Ascending aorta (tissue), 2 donors: ENCODE measurements around the gene YJEFN3. TPM values are rescaled to one million over a fixed set of nuclear protein-coding genes. Genes with fewer than 3 reads are reported as not detected.

Experiments used
- DNase-seq, 2 donors: peaks; one replicate each; pipeline ENCODE4 v3.0.0-alpha.2; 2019; ENCODE audit warnings: low spot score in 2 of 2
- H3K27ac ChIP-seq, 2 donors: fragments of 200-600 bp; sonication (generic); one replicate each; pipeline ENCODE4 v1.5.1; 2016 to 2017; ENCODE audit warnings: mild to moderate bottlenecking in 1 of 2
- H3K27me3 ChIP-seq: fragments of 200-600 bp; sonication (generic); one replicate; pipeline ENCODE4 v1.5.1; 2017
- H3K36me3 ChIP-seq, 2 donors: fragments of 200-600 bp; sonication (generic); one replicate each; pipeline ENCODE4 v1.5.1; 2016
- H3K4me1 ChIP-seq, 2 donors: fragments of 200-600 bp; sonication (generic); one replicate each; pipeline ENCODE4 v1.5.1; 2016 to 2017; ENCODE audit warnings: mild to moderate bottlenecking in 1 of 2
- H3K4me3 ChIP-seq, 2 donors: fragments of 200-600 bp; sonication (generic); one replicate each; pipeline ENCODE4 v1.5.1; 2016 to 2017; ENCODE audit warnings: mild to moderate bottlenecking in 1 of 2
- H3K9me3 ChIP-seq, 2 donors: fragments of 200-600 bp; sonication (generic); one replicate each; pipeline ENCODE4 v1.5.1; 2016
- intact Hi-C: fragments of 100-400 bp; cut with DNase I; formaldehyde crosslinking; loops from one replicate; pipeline ENCODE4 v1.15.1; 2023
- total RNA-seq: library from RNA; depleted of rRNA; stranded (reverse); fragments of >200 nt; gene quantifications from one replicate; pipeline ENCODE4 v1.1.0, GENCODE V29; 2016
- TF ChIP-seq, protein P1 (sequence below), 3 experiments: fragments of 200-600 bp in 2 of 3; fragments of 450-650 bp in 1 of 3; sonication (generic) in 2 of 3; IDR thresholded peaks; one replicate each; pipeline ENCODE4 v1.5.1; 2016 to 2019; ENCODE audit warnings: antibody characterized with exemption in 3 of 3, mild to moderate bottlenecking in 1 of 3, moderate library complexity in 1 of 3

YJEFN3 gene
- total RNA-seq, 1 donor from 2014 or later, result 3.5 TPM

- Histone ChIP-seq H3K4me3 (peak within 1 kb of the TSS; percentile 83 to 87), H3K4me1 (peaks cover 6 to 14% of the 10 kb centered on the region in 2 donors), H3K27me3 (no peaks in the 10 kb centered on the region), H3K9me3 (no peaks in the 10 kb centered on the region), H3K36me3 (peaks cover 0 to under 1% of the 10 kb centered on the region in 2 donors), H3K27ac (peak within 1 kb of the TSS; percentile 75 to 80)
- intact Hi-C loops, result loop anchor here (10.0 kb wide), 1 partner anchor 320 kb away; the partner anchor contains the start of genes BORCS8 and RFXANK
- TF ChIP-seq, protein P1, sequence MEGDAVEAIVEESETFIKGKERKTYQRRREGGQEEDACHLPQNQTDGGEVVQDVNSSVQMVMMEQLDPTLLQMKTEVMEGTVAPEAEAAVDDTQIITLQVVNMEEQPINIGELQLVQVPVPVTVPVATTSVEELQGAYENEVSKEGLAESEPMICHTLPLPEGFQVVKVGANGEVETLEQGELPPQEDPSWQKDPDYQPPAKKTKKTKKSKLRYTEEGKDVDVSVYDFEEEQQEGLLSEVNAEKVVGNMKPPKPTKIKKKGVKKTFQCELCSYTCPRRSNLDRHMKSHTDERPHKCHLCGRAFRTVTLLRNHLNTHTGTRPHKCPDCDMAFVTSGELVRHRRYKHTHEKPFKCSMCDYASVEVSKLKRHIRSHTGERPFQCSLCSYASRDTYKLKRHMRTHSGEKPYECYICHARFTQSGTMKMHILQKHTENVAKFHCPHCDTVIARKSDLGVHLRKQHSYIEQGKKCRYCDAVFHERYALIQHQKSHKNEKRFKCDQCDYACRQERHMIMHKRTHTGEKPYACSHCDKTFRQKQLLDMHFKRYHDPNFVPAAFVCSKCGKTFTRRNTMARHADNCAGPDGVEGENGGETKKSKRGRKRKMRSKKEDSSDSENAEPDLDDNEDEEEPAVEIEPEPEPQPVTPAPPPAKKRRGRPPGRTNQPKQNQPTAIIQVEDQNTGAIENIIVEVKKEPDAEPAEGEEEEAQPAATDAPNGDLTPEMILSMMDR (IDR thresholded peaks at IDR 0.05), result no peak
- no peak for DNase-seq
Observed at GRCh38 chr19:19514881-19515641, 13.7 kb upstream of the YJEFN3 start, which contains the start of gene TSSK6. Gene TSSK6, minus strand, starts transcription at chr19:19515548. Its CDS starts 121 bp downstream, at chr19:19515427.

- H3K36me3 ChIP-seq, result peaks cover 0 to 8% of the 10 kb centered on the region in 2 donors
- no peaks in the 10 kb centered on the region for H3K27me3 ChIP-seq
- TF ChIP-seq, protein P1 (IDR thresholded peaks at IDR 0.05), result no peak
- intact Hi-C loops, result loop anchor here (10.0 kb wide), 1 partner anchor 321 kb away; the partner anchor contains the start of genes BORCS8 and RFXANK
- peak within 1 kb of the TSS; percentile 83 to 87 for H3K4me3 ChIP-seq
- peak within 1 kb of the TSS; percentile 75 to 80 for H3K27ac ChIP-seq
- DNase-seq, result peak; percentile 75 to 97
- no peaks in the 10 kb centered on the region for H3K9me3 ChIP-seq
- peaks cover 6 to 14% of the 10 kb centered on the region in 2 donors for H3K4me1 ChIP-seq
Observed at GRCh38 chr19:19515642-19516519, 12.8 kb upstream of the YJEFN3 start, which contains the start of gene NDUFA13. Gene NDUFA13, plus strand, starts transcription at chr19:19516225. Its CDS starts 14 bp downstream, at chr19:19516239.

- Histone ChIP-seq H3K27me3 (no peaks in the 10 kb centered on the region), H3K4me3 (peak overlapping the region; percentile 83 to 87), H3K27ac (no peak overlapping the region), H3K9me3 (no peaks in the 10 kb centered on the region), H3K36me3 (peaks cover 0 to 8% of the 10 kb centered on the region in 2 donors), H3K4me1 (peaks cover 6 to 14% of the 10 kb centered on the region in 2 donors)
- no peak for DNase-seq
- TF ChIP-seq, protein P1 (IDR thresholded peaks at IDR 0.05), result no peak
- intact Hi-C loops, result loop anchor here (10.0 kb wide), 1 partner anchor 322 kb away; the partner anchor contains the start of genes BORCS8 and RFXANK
Observed at GRCh38 chr19:19517235-19517619, 11.5 kb upstream of the YJEFN3 start.

GRCh38 chr19:19520989-19521388 is 7.7 kb upstream of the YJEFN3 start:
- DNase-seq, result no peak
- H3K27ac ChIP-seq, result no peak overlapping the region
- no peaks in the 10 kb centered on the region for H3K27me3 ChIP-seq
- no peaks in the 10 kb centered on the region for H3K9me3 ChIP-seq
- H3K4me1 ChIP-seq, result peaks cover 6 to 10% of the 10 kb centered on the region in 2 donors
- H3K4me3 ChIP-seq, result no peak overlapping the region
- TF ChIP-seq, protein P1 (IDR thresholded peaks at IDR 0.05), result no peak
- H3K36me3 ChIP-seq, result peaks cover 2 to 28% of the 10 kb centered on the region in 2 donors
- intact Hi-C loops, result no loop called here

DNA sequence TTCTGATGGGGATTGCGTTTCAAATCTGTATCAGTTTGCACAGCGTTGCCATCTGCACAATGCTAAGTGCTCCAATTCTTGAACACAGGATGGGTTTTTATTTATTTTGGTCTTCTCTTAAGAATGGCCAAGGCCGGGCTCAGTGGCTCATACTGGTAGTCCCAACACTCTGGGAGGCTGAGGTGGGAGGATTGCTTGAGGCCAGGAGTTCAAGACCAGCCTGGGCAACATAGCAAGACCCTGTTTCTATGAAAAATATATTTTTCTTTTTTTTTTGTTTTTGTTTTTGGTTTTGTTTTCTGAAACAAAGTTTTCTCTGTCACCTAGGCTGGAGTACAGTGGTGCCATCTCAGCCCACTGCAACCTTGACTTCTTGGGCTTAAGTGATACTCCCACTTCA is 5.5 kb upstream of the YJEFN3 start:
- TF ChIP-seq, protein P1 (IDR thresholded peaks at IDR 0.05), result no peak
- no peak for DNase-seq
- intact Hi-C loops, result no loop called here
- Histone ChIP-seq H3K9me3 (no peaks in the 10 kb centered on the region), H3K4me1 (no peaks in the 10 kb centered on the region), H3K27me3 (no peaks in the 10 kb centered on the region), H3K36me3 (peaks cover 23 to 44% of the 10 kb centered on the region in 2 donors), H3K4me3 (no peak overlapping the region), H3K27ac (no peak overlapping the region)
